Hematopoietic multipotent progenitor cell treated with erythropoietin and hydrocortisone succinate and interleukin-3 and kit ligand, for 17 days (in vitro differentiated cells): ENCODE measurements around the gene MAST1.
"Not testable (repeated sequence)": the region's sequence is repeated elsewhere in the genome, so short reads cannot be mapped to it uniquely, and the experiment has no call there.

ENCODE experiments used
- DNase-seq: peaks from one replicate; pipeline ENCODE4 v3.0.0-alpha.2; 2015; ENCODE audit warnings: low spot score

MAST1 gene

GRCh38 chr19:12872255-12872654 is 33.9 kb downstream of the MAST1 start:
- DNase-seq: peak; percentile 39

- peak; percentile 80 for DNase-seq
Measured at GRCh38 chr19:12872941-12873890, 34.9 kb downstream of the MAST1 start.

- no peak for DNase-seq
Measured at GRCh38 chr19:12873891-12874745, 35.8 kb downstream of the MAST1 start.

GRCh38 chr19:12875086-12875485 is 36.8 kb downstream of the MAST1 start:
- no peak for DNase-seq

- peak; percentile 29 for DNase-seq
Measured at GRCh38 chr19:12880551-12881171, 42.3 kb downstream of the MAST1 start.

- DNase-seq: peak; percentile 97
Measured at GRCh38 chr19:12881172-12881808, 43.0 kb downstream of the MAST1 start, which contains the start of gene DNASE2. TSS of gene DNASE2 (minus strand) at chr19:12881449. CDS start at chr19:12881375, 74 bp downstream.

- DNase-seq: peak; percentile 48
Measured at GRCh38 chr19:12882589-12882988, 44.3 kb downstream of the MAST1 start.

GRCh38 chr19:12884202-12884601 is 45.9 kb downstream of the MAST1 start:
- no peak for DNase-seq

- no peak for DNase-seq
Measured at GRCh38 chr19:12884627-12884925, 46.3 kb downstream of the MAST1 start.

- DNase-seq: peak; percentile 96
Measured at GRCh38 chr19:12884926-12885748, 46.8 kb downstream of the MAST1 start.

GRCh38 chr19:12885749-12886650 is 47.7 kb downstream of the MAST1 start:
- DNase-seq: peak; percentile 79

- DNase-seq: peak; percentile 68
Measured at GRCh38 chr19:12886651-12886968, 48.3 kb downstream of the MAST1 start.

- DNase-seq: peak; percentile 89
Measured at GRCh38 chr19:12886969-12887747, 48.8 kb downstream of the MAST1 start, which contains the start of gene KLF1. TSS of gene KLF1 (minus strand) at chr19:12887201. CDS start at chr19:12887140, 61 bp downstream.

- peak; percentile 68 for DNase-seq
Measured at GRCh38 chr19:12888006-12888603, 49.8 kb downstream of the MAST1 start.

GRCh38 chr19:12890299-12890786 is 52.0 kb downstream of the MAST1 start:
- not testable (repeated sequence) for DNase-seq

- peak; percentile 98 for DNase-seq
Measured at GRCh38 chr19:12890787-12891552, 52.7 kb downstream of the MAST1 start, which contains the start of gene GCDH. TSS of gene GCDH (plus strand) at chr19:12891160. CDS start at chr19:12891305, 145 bp downstream.

GRCh38 chr19:12891553-12892021 is 53.3 kb downstream of the MAST1 start:
- DNase-seq: no peak
